ENCODE measurements around the gene EIF4G1.

Gene EIF4G1

DNA sequence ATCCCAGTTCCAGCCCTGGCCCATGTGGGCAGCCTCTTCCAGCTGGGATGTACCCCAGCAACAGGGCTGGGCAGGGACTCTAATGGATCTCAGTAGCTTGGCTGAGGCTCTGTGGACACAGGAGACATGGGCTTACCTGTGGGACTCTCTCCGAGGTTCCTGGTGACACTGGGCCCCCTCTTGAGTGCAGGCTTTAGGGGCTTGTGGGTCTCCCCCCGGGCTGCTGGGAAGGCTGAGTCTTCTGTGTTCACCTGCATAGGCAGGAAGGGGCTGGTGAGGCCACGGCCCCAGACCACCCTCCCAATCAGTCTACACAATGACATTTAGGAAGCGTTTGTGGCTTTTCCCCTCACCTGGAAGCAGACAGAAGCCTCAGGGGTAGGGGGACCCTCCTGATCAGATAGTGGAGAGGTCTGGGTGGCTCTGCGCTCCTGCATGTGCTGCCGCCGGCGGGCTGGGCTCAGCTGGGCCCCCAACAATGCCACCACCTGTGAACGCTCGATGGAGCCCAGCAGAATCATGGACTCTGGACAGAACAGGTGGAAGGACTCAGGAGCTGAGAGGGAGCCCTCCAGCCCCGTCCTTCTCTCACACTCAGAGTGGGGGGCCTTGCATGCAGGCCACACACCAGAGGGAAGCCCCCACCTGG lies 38.6 kb downstream of the EIF4G1 start:
- no peak for DNase-seq

GRCh38 chr3:184353546-184353941 lies 39.1 kb downstream of the EIF4G1 start:
- no peak for DNase-seq

DNA sequence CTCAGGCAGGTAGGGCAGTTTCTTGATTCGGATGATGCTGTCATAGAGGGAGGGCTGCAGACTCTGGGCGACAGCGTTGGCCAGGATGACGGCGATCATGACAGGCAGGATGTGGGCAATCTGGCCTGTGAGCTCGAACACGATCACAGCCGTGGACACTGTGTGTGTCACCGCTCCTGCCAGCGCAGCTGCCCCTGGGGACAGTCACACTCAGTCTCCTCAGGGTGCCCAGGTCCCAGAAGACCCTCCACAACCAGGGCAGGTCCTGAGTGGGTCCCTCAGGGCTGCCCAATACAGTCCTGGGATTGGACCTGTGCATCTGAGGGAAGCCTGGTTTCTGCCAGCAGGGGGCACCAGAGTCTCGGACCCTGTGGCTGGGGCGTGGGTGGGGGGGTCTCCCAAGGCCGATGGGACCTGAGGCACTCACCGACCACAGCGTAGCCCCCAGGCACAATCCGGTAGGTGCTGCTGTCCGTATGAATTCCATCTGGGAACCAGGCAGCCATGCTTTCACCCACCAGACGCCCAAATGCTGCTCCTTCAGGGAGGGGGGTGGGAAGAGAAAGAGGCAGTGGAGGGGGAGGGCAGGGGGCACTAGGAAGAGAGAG lies 39.8 kb downstream of the EIF4G1 start:
- DNase-seq, result no peak

- DNase-seq, result no peak
Measured at GRCh38 chr3:184354754-184355153, 40.3 kb downstream of the EIF4G1 start.

GRCh38 chr3:184355261-184356040 lies 41.0 kb downstream of the EIF4G1 start:
- DNase-seq, result no peak

GRCh38 chr3:184357248-184358123 lies 43.1 kb downstream of the EIF4G1 start:
- no peak for DNase-seq

DNA sequence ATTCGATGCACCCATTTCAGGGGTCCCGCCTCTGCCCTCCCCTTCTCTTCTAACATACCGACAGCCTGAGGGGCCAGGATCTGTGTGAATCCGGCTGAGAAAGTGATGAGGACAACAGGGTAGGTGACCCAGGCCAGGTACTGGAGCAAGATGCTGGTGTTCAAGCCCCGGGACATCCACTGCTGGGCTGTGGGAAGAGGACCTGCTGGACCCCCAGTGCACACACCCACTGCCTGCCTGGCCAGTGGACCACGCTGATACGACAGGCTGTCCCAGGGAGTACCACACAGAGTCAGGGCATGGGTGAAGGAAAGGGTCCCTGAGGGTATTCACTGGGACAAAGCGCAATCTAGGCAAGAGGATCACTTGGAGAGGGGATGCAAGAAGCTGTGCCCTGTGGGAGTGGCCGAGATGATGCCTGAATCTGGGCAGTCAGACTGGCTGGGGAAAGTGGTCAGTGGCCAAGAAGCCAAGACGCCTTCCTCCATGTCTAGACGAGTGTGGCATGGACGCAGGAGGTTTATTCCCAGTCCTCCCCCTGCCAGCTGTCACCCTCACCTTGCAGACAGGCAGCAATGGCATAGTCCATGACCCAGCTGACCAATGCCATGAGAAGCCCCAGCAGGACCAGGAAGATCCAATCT lies 43.8 kb downstream of the EIF4G1 start:
- DNase-seq, result no peak

GRCh38 chr3:184358921-184359350 lies 44.5 kb downstream of the EIF4G1 start:
- no peak for DNase-seq

- DNase-seq, result no peak
Measured at GRCh38 chr3:184359610-184360009, 45.2 kb downstream of the EIF4G1 start.

DNA sequence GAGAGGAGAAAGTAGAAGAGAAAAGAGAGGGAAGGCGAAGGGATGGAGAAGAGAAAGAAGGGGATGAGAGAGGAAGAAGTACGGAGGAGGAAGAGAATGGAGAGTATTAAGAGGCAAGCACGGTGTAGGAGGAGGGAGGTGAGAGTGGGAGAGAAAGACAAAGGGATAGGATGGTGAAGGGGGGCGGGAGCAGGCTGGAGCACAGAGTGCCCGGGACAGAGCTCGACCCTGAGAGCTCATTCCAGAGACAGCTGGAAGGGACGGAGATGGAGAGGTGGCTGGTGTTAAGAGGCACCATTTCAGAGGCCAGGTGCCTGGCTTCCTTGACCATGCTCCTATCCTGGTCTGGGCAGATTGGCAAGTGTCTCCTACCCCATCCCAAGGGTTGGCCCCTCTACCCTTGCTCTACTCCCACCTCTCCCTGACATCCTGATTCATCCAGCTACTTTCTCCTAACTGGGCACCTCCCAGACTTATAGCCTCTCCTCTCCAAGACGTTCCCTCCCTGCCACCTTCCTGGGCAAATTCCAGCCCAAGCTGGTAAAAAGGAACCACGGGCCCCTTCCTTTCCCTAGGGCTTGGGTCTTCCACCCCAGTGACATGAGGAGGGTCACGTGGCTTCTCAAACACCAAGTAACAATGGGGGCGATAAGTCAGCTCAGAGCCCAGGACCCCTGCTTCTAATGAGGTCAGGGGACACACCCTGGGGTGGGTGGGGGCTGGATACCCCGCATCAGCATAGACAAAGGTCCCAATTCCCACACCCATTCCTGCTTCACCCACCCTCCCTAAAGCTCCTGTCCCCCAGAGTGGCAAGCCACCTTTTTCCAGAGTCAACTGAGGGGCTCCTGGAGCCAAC lies 45.9 kb downstream of the EIF4G1 start:
- DNase-seq, result no peak

- no peak for DNase-seq
Measured at GRCh38 chr3:184360929-184361531, 46.6 kb downstream of the EIF4G1 start.

DNA sequence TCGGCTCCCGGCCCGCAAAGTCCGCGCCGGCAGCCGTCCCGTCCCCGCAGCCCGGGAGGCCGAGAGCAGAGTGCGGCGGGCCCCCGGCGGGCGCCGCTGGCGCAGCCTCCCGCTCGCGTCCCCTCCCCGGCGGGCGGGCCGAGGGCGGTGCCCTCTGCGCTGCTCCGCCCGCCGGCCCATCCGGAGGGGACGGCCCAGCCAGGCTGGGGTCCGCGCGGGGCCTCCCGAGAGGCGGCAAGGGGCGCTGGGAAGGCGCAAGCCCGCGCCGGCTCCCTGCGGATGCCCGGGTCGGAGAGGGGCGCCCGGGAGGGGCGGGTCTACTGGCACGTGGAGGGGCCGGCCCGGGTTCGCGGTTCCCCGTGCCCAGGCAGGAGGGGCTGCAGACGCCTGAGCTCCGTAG lies 47.1 kb downstream of the EIF4G1 start, which contains the start of the genes CLCN2 and POLR2H:
Gene CLCN2 (minus strand): TSS at position 74 of the 400 bp plus-strand sequence. CDS start 126 bp downstream, outside the sequence.
Gene POLR2H (plus strand): TSS at position 179 of the 400 bp plus-strand sequence. CDS start 1,783 bp downstream, outside the sequence.
- DNase-seq, result peak; percentile 19

DNA sequence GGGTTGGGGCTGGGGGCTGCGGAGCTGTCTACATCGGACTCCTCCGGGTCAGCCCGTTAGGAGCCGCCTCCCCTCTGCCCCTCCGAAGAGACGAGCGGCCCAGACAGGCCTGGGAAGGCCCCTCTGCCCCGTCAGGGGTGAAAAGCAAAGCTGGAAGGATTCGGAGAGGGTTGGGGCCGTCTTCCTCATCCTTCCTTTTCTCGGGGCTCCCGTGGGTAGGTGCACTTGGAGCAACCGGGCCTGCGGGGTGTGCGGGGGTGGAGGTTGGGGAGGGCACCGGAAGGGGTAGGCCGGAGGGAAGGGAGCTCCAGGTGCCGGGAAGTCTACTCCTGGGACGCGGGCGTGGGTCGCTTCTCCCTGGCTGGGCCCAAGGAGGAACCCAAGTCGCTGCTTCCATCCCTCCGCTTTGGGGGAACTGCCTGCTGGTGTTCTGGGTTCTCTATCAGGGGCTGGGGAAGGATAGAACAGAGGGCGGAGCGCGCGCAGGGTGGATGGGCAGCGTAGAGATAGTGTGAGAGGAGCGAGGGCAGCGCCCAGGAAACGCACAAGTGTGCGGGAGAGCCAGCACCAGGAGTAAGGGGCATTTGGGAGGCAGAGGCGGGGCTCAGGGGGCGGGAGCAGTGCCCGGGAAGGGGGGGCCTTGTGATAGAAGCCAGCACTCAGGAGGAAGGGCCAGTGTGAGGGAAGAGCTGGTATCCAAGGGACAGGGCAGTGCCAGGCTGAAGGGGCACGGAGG lies 47.7 kb downstream of the EIF4G1 start:
- DNase-seq, result peak; percentile 33

DNA sequence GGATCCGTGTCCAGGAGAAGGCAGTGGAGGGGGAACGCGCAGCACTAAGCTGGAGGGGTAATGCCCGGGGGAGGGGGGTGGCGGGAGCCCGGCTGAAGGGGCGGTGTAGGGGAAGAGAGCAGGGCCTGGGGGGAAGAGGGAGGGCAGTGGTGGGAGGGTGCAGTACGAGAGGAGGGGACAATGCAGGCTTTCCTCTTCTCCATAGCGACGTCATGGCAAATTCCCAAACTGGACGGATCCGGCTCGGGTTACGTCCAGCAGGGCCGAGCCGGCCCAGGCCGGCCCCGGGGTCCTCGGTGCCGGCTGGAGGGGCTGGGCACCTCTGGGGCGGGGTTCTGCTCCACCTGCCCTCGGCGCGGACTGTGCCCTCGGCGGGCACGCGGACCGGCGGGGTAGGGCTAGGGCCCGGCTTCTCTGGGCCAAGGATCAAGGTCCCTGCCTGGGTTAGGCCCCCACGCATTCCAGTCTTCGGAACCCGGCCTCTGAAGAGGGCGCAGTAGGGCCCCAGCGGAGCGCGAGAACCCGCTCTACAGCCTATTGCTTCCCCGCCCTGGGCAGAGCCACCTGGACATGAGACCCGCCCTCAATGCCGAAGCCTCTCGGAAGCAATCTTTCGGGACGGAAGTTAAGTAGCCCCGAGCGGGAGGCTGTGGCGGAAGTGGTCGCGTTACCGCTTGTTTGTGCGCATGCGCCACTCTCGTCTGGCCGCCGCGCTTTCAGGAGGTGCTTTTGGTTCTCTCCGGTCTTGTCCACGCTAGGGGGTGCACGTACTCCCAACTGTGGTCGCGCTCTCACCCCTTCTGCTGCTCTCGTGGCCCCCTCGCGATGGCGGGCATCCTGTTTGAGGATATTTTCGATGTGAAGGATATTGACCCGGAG lies 48.5 kb downstream of the EIF4G1 start:
- DNase-seq, result peak; percentile 97

DNA sequence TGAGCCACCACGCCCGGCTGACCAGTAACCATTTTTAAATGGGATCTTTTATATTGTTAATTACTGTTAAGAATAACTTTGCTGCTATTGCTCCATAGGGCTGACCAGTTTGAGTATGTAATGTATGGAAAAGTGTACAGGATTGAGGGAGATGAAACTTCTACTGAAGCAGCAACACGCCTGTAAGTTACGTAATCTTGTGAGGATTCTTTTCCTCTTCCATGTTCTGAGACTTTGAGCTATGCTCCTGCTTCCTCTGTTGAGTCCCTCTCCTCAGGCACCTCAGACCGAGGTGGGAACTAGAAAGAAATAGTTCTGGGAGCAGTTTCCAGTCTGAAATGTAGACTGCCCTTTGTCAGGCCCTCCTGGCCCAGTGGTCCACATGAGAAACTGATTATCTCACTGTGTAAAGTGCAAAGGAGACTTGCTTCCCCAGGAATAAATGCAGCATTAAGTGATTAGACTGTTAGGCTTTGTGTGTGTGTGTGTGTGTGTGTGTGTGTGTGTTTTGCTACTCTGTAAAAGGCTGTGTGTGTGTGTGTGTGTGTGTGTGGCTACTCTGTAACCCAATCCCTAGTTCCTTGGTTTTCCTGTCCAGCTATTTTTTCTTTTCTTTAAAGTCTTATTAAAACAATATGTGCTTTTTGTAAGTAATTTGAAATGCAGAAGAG lies 52.3 kb downstream of the EIF4G1 start:
- DNase-seq, result peak; percentile 15

DNA sequence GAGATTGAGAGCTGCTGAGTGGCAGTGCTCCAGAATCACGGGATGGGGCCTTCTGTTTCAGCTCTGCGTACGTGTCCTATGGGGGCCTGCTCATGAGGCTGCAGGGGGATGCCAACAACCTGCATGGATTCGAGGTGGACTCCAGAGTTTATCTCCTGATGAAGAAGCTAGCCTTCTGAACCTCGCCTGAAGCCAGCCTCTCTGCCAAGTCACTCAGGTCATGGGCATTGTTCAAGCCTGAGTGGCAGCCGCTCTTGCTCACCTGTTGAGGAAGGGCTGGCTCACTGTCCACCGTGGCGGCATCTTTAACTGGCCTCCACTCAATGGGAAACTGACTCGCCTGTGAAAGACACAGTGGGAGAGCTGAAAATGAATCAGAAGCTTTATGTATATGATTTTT lies 53.7 kb downstream of the EIF4G1 start:
- DNase-seq, result no peak

DNA sequence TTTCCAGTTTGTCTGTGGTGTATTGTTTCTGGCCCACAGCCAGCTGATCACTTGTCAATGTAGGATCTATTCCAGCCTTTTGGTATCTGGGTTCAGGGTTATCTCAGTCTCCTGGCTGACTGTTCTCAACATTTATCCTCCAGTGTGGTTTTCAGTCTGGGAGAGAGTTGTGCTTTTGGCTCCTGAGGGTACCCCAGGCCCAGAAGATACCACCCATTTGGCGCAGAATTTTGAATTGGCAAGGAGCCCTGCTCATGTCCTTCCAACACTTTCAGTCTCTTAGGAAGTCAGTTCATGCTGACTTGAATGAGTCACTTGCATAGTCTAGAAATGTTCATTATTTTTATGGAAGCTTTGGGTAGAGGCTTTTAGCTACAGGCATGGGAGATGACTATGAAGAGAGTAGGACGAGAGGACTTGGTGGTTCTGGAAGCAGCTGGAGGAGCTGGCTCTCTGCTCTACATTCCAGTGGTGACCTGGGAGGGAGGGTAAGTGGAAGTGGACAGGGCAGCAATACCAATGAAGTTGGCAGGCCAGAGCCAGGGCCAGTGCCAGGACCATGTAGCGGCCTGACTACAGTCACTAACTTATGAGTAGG lies 54.3 kb downstream of the EIF4G1 start:
- DNase-seq, result no peak

DNA sequence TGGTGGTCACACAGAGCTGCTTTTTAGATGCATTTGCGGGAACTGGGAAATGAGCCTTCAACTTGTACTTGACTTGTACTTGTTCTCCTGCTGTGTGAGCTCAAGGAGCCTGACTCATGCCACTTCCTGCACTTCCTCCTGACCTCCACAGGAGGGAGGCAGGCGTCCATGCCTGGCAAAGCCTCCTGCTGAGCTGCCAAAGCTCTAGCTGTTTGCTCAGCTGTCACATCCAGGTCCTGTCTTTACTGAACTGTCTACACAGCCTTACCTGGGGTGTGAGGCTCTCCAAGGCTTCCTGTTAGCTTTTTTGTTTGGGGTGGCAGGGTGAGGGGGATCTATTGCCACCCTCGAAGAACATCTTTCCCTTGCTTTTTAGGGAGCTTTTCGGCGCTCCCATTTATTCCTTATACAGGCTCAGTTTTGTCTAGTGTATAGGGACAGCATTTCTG lies 57.2 kb downstream of the EIF4G1 start:
- peak; percentile 81 for DNase-seq

All from MV-4-11 (cell line).